ENCODE measurements around the gene CIB4. TPM values are rescaled to one million over a fixed set of nuclear protein-coding genes. Genes with fewer than 3 reads are reported as not detected.

The CIB4 gene
- total and polyA plus RNA-seq, 7 donors: not detected

GRCh38 chr2:26623541-26624495, 17.3 kb downstream of the CIB4 start:
- H3K27ac ChIP-seq: peak overlapping the region in 1 of 4 donors; percentile 56
- peak; percentile 52 for DNase-seq
- intact Hi-C loops (cut with DNase I): no loop called here
- H3K4me3 ChIP-seq: no peak overlapping the region
- no peaks in the 10 kb centered on the region for H3K4me1 ChIP-seq
- TF ChIP-seq POLR2A (IDR thresholded peaks at IDR 0.05) (no peak), CTCF (IDR thresholded peaks at IDR 0.05) (no peak), EP300 (IDR thresholded peaks at IDR 0.05) (no peak), POLR2AphosphoS5 (IDR thresholded peaks at IDR 0.05) (no peak)
- no peaks in the 10 kb centered on the region for H3K36me3 ChIP-seq
- H3K9me3 ChIP-seq: no peaks in the 10 kb centered on the region
- WGBS, 2 donors: 64 to 72% methylated on average over 19 of the region's 19 CpGs
- H3K27me3 ChIP-seq: no peaks in the 10 kb centered on the region

- Histone ChIP-seq H3K4me3 (no peak overlapping the region), H3K36me3 (no peaks in the 10 kb centered on the region), H3K4me1 (no peaks in the 10 kb centered on the region), H3K27me3 (peaks cover 0 to 6% (median 0%) of the 10 kb centered on the region in 3 donors), H3K27ac (no peak overlapping the region), H3K9me3 (no peaks in the 10 kb centered on the region)
- intact Hi-C loops (cut with DNase I): no loop called here
- WGBS, 2 donors: 86 to 91% methylated on average over 5 of the region's 5 CpGs
- TF ChIP-seq POLR2A (IDR thresholded peaks at IDR 0.05) (no peak), POLR2AphosphoS5 (IDR thresholded peaks at IDR 0.05) (no peak), EP300 (IDR thresholded peaks at IDR 0.05) (no peak), CTCF (IDR thresholded peaks at IDR 0.05) (no peak)
- DNase-seq: no peak
Measured at GRCh38 chr2:26621469-26622199, 19.5 kb downstream of the CIB4 start.

GRCh38 chr2:26620031-26620605, 21.0 kb downstream of the CIB4 start:
- Histone ChIP-seq H3K27ac (no peak overlapping the region), H3K36me3 (no peaks in the 10 kb centered on the region), H3K27me3 (peaks cover 0 to 10% (median 0%) of the 10 kb centered on the region in 3 donors), H3K9me3 (no peaks in the 10 kb centered on the region), H3K4me3 (no peak overlapping the region), H3K4me1 (peaks cover 0 to under 1% (median 0%) of the 10 kb centered on the region in 4 donors)
- intact Hi-C loops (cut with DNase I): no loop called here
- DNase-seq: peak; percentile 27
- TF ChIP-seq POLR2A (IDR thresholded peaks at IDR 0.05): no peak
- TF ChIP-seq EP300 (IDR thresholded peaks at IDR 0.05): no peak
- TF ChIP-seq POLR2AphosphoS5 (IDR thresholded peaks at IDR 0.05): no peak
- no peak for TF ChIP-seq CTCF (IDR thresholded peaks at IDR 0.05)
- 65 to 73% methylated on average over 14 of the region's 14 CpGs for WGBS, 2 donors

- no peak overlapping the region for H3K4me3 ChIP-seq
- intact Hi-C loops (cut with DNase I): no loop called here
- no peaks in the 10 kb centered on the region for H3K9me3 ChIP-seq
- H3K4me1 ChIP-seq: peaks cover 0 to 6% (median 3%) of the 10 kb centered on the region in 4 donors
- 55 to 78% methylated on average over 8 of the region's 8 CpGs for WGBS, 2 donors
- peaks cover 0 to 10% (median 0%) of the 10 kb centered on the region in 3 donors for H3K27me3 ChIP-seq
- DNase-seq: peak; percentile 30
- no peaks in the 10 kb centered on the region for H3K36me3 ChIP-seq
- no peak overlapping the region for H3K27ac ChIP-seq
- no peak for TF ChIP-seq POLR2A (IDR thresholded peaks at IDR 0.05)
- no peak for TF ChIP-seq EP300 (IDR thresholded peaks at IDR 0.05)
- TF ChIP-seq POLR2AphosphoS5 (IDR thresholded peaks at IDR 0.05): no peak
- TF ChIP-seq CTCF (IDR thresholded peaks at IDR 0.05): no peak
Measured at GRCh38 chr2:26619521-26619951, 21.6 kb downstream of the CIB4 start.

Measured in sigmoid colon (tissue), 7 donors.